Measurements from ENCODE around the gene OR6S1. TPM values are rescaled to one million over a fixed set of nuclear protein-coding genes. Genes with fewer than 3 reads are reported as not detected.

OR6S1 gene
- total RNA-seq, 1 experiment from 2014 or later, result not detected

- peak; percentile 64 to 83 for TF ChIP-seq CTCF (IDR thresholded peaks at IDR 0.05; ENCODE audit: insufficient read depth in 1 of 2, low read depth in 1 of 2, low read length in 1 of 2, severe bottlenecking in 1 of 2, unreplicated experiment in 1 of 2)
- Mint-ChIP-seq H3K36me3 (ENCODE audit: insufficient read depth, unreplicated experiment) (no peaks in the 10 kb centered on the region), H3K4me3 (ENCODE audit: unreplicated experiment) (no peak overlapping the region), H3K27me3 (ENCODE audit: insufficient read depth, unreplicated experiment) (no peaks in the 10 kb centered on the region), H3K27ac (ENCODE audit: unreplicated experiment) (no peak overlapping the region), H3K9me3 (ENCODE audit: unreplicated experiment) (no peaks in the 10 kb centered on the region), H3K4me1 (ENCODE audit: low read depth, unreplicated experiment) (peaks cover 22% of the 10 kb centered on the region)
- BruUV-seq (replicated peaks), result TSS peak; percentile 100
- Histone ChIP-seq H3K4me1 (0 out of 2 replicates have a peak, but pooled peaks cover 4% of the 10 kb centered on the region), H3K9me3 (no peaks in the 10 kb centered on the region), H3K36me3 (ENCODE audit: control insufficient read depth, insufficient read depth, low read length) (no peaks in the 10 kb centered on the region), H3K4me3 (ENCODE audit: low read depth, low read length) (peak overlapping the region; percentile 66), H3K27me3 (replicated peaks; ENCODE audit: control insufficient read depth, insufficient read depth, low read length) (no peaks in the 10 kb centered on the region)
- CTCF ChIA-PET, result interaction anchor here (0.8 to 2.2 kb wide), 12 partner anchors 8 to 270 kb away, joined by 3 to 13 read pairs (median 6); partner anchors contain the start of genes PARP2 and RNASE4
- intact Hi-C loops (cut with micrococcal nuclease; ENCODE audit: unreplicated experiment), result loop anchor here (1.0 kb wide), 6 partner anchors 8 to 270 kb away; partner anchors contain the start of gene PARP2
- POLR2A ChIA-PET, result interaction anchor here (0.6 to 1.8 kb wide), 9 partner anchors 17 to 430 kb away, joined by 3 to 9 read pairs (median 4); partner anchors contain the start of genes PARP2 and PIP4P1
- DNase-seq, result peak; percentile 91 to 96
These were observed 28.1 kb downstream of the OR6S1 start for GRCh38 chr14:20613094-20614037.

GRCh38 chr14:20612403-20612802, 29.1 kb downstream of the OR6S1 start:
- Mint-ChIP-seq H3K27ac (ENCODE audit: unreplicated experiment) (no peak overlapping the region), H3K4me1 (ENCODE audit: low read depth, unreplicated experiment) (peaks cover 26% of the 10 kb centered on the region), H3K36me3 (ENCODE audit: insufficient read depth, unreplicated experiment) (no peaks in the 10 kb centered on the region), H3K9me3 (ENCODE audit: unreplicated experiment) (no peaks in the 10 kb centered on the region), H3K27me3 (ENCODE audit: insufficient read depth, unreplicated experiment) (no peaks in the 10 kb centered on the region), H3K4me3 (ENCODE audit: unreplicated experiment) (no peak overlapping the region)
- no peak for TF ChIP-seq CTCF (IDR thresholded peaks at IDR 0.05; ENCODE audit: insufficient read depth in 1 of 2, low read depth in 1 of 2, low read length in 1 of 2, severe bottlenecking in 1 of 2, unreplicated experiment in 1 of 2)
- no peak overlapping the region for H3K4me3 ChIP-seq (ENCODE audit: low read depth, low read length)
- DNase-seq, result no peak
- H3K9me3 ChIP-seq, result no peaks in the 10 kb centered on the region
- POLR2A ChIA-PET, result interaction anchor here (1.5 to 1.8 kb wide), 4 partner anchors 18 to 269 kb away, joined by 4 to 9 read pairs (median 6); partner anchors contain the start of genes PARP2 and PIP4P1
- H3K36me3 ChIP-seq (ENCODE audit: control insufficient read depth, insufficient read depth, low read length), result no peaks in the 10 kb centered on the region
- no peaks in the 10 kb centered on the region for H3K27me3 ChIP-seq (replicated peaks; ENCODE audit: control insufficient read depth, insufficient read depth, low read length)
- 0 out of 2 replicates have a peak, but pooled peaks cover 4% of the 10 kb centered on the region for H3K4me1 ChIP-seq
- CTCF ChIA-PET, result interaction anchor here (1.0 to 2.2 kb wide), 8 partner anchors 9 to 269 kb away, joined by 3 to 13 read pairs (median 8); partner anchors contain the start of genes PARP2 and RNASE4
- intact Hi-C loops (cut with micrococcal nuclease; ENCODE audit: unreplicated experiment), result no loop called here
- no TSS peak for BruUV-seq (replicated peaks)

GRCh38 chr14:20611277-20611676, 30.2 kb downstream of the OR6S1 start:
- DNase-seq, result no peak
- no peaks in the 10 kb centered on the region for H3K9me3 ChIP-seq
- POLR2A ChIA-PET, result no interaction called here
- H3K4me3 Mint-ChIP-seq (ENCODE audit: unreplicated experiment), result no peak overlapping the region
- CTCF ChIA-PET, result no interaction called here
- H3K4me3 ChIP-seq (ENCODE audit: low read depth, low read length), result no peak overlapping the region
- intact Hi-C loops (cut with micrococcal nuclease; ENCODE audit: unreplicated experiment), result no loop called here
- H3K9me3 Mint-ChIP-seq (ENCODE audit: unreplicated experiment), result no peaks in the 10 kb centered on the region
- 0 out of 2 replicates have a peak, but pooled peaks cover 4% of the 10 kb centered on the region for H3K4me1 ChIP-seq
- no peaks in the 10 kb centered on the region for H3K36me3 Mint-ChIP-seq (ENCODE audit: insufficient read depth, unreplicated experiment)
- H3K27me3 Mint-ChIP-seq (ENCODE audit: insufficient read depth, unreplicated experiment), result no peaks in the 10 kb centered on the region
- peaks cover 25% of the 10 kb centered on the region for H3K4me1 Mint-ChIP-seq (ENCODE audit: low read depth, unreplicated experiment)
- TF ChIP-seq CTCF (IDR thresholded peaks at IDR 0.05; ENCODE audit: insufficient read depth in 1 of 2, low read depth in 1 of 2, low read length in 1 of 2, severe bottlenecking in 1 of 2, unreplicated experiment in 1 of 2), result no peak
- no TSS peak for BruUV-seq (replicated peaks)
- no peak overlapping the region for H3K27ac Mint-ChIP-seq (ENCODE audit: unreplicated experiment)
- no peaks in the 10 kb centered on the region for H3K27me3 ChIP-seq (replicated peaks; ENCODE audit: control insufficient read depth, insufficient read depth, low read length)
- no peaks in the 10 kb centered on the region for H3K36me3 ChIP-seq (ENCODE audit: control insufficient read depth, insufficient read depth, low read length)
